GM19238 (cell line): ENCODE results near the gene BAIAP2L1.
A peak's percentile ranks its signal among the peaks of the same experiment; 100 is the strongest.

ENCODE experiments used
- DNase-seq: peaks from one replicate; pipeline ENCODE4 v3.0.0; 2011; ENCODE audit warnings: low spot score; ENCODE audit not compliant: insufficient read length

The BAIAP2L1 gene

DNA sequence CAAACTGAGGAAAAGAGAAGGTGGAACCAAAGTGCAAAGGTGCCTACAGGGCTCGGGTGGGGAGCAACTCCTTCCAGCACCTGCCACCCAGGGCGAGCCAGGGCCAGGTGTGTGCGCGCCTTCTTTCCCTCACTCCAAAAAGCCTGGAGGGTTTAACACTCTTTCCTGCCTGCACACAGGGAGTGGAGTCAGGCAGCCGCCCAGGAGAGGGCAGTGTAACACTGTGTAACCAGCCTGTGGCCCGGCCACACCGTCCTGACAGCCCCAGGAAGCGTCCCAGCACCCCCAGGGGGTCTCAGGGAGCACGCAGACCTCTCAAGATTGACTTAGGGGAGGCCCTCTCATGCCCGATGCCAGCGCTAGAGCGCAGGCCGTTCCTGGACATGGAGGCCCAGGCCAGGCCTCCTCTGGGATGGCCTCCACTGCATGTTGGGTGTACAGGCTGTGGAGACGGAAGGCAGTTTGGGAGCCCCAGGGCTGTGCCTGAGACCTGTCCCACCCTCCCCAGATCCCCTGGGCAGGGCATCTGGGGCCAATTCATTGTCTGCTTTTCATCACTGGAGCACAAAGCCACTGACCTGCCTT, 106.0 kb downstream of the BAIAP2L1 start:
- DNase-seq = peak; percentile 57

DNA sequence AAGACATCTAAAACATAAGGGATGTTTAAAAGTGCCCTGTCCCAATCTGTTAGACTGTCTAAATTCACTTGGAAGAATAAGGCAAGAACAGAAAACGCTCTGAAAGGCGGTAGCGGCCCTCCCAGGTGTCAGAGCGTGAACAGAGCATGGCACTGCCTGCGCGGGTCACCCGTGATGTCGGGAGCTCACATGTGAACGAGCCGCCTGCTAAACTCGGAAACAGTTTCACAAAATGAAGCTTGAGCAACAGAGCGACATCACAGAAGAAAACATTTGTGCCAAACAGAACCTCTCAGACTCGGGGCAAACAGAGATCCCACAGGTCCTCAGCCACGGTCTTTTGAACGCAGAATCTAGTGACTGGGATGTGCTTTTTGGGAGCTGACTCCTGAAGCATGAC, 106.6 kb downstream of the BAIAP2L1 start:
- no peak for DNase-seq

DNA sequence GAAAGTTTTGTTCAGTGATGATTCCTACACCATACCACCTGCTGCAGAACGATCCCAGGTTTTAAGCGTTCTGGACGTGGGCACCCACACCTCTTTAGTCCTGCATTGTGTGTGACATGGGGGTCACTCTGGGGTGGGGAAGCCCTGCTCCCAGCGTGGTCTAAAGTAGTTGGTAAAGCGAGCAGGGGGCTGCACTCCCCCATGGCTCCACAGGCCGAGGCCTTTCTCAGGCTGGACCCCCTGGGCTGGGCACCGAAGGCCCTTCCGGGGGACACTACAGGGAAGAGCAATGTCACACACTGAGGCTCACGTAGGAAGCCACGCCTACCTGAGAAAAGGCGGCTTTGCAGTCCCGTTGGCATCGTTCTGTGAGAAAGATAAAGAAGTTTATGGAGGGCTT, 107.1 kb downstream of the BAIAP2L1 start:
- no peak for DNase-seq

DNA sequence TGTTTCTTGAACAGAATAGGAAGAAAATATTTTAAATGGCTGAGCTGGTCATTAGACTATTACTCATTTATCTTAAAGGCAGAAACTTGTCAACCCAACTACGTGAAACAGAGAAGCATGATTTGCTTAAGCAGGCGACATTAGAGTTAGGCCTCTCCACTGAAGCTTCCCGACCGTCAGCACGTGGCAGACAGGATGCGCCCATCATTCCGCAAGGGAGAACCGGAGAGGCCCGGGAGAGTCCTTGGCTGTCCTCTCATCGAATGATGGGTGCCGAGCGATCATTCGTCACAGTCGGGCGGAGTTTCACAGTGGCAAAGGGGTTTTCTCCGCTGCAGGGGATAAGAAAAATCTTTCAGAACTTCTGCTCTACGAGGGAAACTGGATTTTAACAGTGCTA, 107.6 kb downstream of the BAIAP2L1 start:
- DNase-seq = no peak

DNA sequence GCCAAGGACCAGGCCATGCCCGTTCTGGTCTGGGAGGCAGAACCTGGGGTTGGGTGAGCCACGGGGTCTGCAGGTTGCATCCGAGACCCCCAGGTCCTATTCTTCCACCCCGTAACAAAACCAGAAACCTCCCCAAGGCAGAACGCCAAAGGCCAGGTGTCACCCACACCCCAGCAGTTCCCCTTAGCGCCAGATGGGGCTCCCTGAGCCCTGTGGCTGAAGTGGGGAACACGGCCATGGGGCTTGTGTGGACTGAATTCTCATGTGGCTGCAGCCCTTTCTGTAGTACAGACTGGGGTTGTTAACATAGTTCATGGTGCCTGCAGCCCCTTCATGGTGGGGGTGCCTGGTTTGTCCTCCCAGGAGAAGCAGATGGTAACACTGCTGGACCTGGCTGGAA, 109.2 kb downstream of the BAIAP2L1 start:
- DNase-seq = no peak

DNA sequence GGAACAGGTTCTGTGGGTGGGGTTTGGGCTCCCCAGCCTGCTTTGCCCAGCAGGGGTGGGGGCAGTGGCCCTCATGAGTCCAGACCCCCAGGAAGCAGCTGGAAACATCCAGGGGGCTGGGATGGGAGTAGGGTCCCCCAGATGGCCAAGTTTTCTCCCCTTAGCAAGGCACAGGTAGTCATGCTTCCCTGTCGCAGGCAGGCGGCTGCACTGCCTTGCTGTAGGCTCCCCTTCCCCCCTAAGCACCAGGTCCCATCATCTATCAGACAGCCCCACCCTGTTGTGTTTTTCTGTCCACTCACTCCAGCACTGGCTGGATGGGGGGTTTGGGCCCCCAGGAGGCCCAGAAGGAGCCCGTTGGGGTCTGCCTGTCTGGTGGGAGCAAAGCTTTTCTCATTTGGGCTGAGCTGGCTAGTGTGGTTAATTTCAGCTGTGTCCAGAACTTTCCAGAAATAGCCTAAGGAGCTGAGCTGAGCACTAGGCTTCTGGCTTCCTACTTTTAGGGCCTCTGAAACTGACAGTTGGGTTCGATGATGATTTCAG, 111.5 kb downstream of the BAIAP2L1 start:
- DNase-seq = no peak

DNA sequence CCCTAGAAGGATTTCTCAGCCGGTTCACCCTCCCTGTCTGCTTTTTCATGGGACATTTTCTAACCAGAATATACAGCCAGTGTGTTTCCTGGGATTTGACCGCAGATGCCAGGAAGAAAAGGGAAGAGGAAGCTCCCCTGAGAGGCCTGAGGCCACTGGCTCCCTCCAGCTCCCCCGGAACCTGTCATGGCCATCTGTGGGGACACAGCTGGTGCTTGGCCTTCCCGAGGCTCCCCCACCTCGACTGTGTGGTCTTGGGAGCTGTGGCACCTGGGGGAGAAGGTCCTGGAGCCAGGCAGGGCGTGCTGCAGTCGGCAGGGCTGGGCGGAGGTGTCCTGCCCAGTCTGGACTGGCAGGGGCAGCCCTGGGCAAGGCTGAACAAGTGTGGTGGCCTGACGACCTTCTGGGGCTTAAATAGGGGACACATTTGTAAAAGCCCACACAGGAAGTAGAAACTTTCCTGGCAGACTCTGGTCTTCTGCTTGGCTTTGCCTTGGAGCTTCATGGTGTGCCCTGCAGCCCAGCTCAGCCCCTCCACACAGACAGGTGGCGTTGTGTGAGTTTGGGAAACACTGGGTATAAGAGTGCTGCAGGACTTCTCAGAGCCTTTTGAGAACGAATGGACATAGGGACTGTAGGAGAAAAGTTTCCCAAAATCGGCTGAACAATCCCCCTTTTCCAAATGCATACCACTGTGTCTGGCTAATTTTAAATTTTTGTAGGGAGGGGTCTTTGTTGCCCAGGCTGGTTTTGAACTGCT, 112.6 kb downstream of the BAIAP2L1 start:
- no peak for DNase-seq

DNA sequence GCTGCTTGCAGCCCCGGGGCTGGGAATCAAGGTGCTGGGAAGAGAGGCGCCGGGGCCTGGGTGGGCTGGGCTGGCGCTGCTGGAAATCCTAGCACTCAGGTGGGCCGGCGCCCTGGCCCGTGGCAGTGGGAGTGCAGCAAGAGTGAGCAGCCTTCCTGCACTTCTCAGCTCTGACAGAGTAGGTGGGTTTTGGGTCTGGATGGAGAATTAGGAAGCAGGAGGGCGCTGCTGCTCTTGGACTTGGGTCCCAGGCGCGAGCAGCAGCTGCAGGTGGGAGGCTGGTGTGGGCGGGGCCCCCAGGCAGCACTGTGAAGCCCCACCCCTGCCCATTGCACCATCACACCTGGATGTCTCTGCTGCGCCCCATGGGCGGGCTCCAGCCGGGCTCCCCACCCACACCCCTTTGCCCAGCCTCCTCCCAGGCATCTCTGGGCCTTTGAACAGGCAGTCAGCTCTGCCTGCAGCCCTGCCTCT, 113.4 kb downstream of the BAIAP2L1 start:
- DNase-seq = no peak

DNA sequence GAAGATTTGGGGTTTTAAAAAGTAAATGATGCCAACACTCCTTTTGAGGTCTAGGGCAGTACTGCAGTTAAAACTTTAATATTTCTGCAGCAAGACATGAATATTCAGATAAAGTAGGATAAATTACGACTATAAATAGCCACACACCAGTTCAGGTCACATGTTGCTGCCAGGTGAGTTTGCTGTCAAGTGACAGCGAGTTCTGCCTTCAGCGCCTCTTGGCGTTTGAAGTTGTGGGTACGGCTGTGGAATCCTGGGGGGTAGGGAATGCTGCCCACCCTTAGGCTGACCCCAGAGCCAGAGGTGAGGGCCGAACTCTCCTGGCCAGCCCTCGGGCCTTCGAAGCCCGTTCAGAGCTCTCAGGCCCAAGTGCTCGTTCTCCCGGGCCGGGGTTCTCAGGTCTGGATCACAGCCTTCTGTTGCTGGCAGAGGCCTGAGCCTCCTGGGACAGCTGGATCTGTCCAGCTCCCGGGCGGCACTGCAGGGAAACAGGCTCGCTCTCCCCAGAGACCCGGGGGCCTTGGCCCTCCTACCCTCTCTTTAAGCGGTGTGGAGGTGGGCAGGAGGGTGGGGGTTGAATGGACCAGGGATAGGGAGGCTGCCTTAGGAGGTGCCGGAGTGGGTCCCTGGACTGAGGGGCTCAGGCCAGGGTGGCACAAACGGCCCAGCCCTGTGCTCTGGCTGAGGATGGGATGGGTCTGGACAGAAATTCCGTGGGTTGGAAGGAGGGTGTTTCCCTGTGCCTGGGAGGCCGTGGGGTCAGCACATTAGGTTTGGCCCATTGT, 114.0 kb downstream of the BAIAP2L1 start:
- no peak for DNase-seq

DNA sequence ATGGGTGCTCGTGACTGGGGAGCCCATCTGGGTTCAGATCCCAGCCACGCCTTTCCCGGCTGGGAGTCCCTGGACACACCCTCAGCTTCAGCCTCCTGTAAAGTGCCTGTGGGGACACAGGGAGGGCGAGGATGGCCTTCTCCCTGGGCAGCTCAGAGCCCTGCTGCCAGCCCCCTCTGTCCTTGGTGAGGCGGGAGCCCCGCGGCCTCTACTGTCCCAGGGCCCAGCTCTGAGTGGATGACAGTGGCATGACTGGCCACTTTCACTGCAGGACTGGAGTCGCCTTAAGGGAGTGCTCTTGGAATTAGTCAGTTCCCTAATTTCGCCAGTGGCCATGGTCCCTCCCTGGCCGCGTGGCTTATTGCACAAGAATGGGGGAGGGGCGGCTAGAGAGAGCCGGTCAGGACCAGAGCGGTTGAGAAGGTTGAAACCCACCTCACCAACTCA, 114.8 kb downstream of the BAIAP2L1 start:
- no peak for DNase-seq

DNA sequence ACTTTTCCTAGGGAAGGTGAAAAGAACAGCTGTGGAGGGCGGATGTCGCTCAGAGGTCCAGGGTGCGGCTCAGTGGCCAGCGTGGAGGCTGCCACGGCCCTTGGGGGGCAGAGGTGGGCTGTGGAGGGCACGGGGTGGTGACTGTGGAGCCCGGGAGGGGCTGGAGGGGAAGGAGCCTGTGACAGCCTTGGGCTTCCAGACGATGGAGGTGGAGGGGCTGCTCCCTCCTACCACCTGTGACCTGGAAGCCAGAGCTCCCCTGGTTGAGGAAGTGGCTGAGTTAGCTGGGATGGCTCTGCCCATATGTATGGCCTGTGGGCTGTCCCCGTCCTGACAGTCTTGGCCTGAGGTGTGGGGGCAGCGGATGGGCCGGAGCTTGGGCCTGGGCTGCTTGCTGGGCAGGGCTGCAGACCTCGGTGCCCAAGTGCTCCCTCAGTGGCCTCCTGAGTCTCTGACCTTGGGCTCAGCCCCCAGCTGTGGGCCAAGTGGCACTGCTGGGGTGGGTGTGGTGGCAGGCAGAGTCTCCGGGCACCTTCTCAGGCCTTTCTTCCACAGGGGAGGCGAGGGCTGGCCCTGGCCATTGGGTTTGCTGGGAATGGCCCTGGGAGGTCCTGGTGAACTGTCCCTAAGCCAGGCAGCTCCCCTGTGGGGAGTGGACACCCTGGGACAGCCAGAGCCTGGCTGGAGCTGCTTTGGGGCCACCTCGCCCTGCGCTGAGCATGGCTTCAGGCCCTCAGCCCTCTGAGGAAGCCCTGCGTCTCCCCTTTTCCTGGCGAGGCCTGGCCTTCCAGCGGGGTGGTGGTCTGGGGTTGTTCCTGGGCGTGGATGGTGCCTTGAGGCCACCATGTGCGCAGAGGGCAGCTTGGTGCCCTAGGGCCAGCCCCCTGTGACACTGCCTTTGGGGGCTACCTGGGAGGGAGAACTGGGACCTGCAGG, 115.5 kb downstream of the BAIAP2L1 start:
- no peak for DNase-seq

DNA sequence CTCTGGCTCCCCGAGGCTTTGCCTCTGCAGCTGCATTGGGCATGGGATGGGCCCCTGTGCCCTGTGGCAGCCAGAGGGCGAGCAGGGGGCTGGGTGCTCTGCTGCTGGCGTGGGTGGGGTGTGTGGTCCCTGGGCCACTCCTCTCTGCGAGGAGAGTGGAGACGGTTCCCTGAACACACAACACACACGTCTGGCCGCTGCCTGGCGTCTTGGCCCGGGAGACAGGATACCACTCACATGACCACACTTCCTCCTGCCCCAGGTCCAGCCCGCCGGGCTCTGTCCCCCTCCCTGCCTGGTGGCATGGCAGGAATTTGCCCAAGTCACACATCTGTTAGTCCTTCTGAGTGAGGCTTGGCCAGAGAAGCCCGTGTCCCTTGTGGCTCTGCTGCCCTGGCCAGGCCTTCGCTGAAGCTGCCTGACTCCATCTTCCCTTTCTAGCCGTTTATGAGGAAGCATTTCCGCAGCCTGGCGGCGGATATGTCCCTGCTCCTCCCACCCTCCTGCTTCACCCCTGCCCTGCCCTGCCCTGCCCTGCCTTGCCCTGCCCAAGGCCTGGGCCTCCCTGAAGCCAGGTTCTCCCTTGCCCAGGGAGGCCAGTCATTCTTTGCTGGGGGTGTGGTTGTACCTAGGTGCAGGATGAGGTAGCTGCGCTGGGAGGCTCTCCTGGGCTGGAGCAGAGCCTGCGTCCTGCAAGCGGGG, 116.4 kb downstream of the BAIAP2L1 start:
- no peak for DNase-seq

DNA sequence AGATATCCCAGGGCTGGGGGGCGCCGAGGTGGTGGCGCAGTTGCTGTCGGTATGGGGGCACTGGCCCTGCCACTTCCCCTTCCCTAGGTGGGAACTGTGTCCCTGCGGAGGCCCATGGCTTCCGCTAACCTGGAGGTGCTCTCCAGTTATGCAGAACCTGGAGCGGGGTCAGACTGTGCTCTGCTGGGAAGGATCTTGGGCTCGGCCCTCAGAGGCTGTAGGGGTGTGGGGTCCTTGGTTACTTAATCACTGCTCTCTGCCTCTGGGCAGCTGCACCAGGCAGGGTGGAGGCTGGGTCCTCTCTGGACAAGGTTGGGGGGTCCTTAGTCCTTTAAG, 117.0 kb downstream of the BAIAP2L1 start:
- no peak for DNase-seq

DNA sequence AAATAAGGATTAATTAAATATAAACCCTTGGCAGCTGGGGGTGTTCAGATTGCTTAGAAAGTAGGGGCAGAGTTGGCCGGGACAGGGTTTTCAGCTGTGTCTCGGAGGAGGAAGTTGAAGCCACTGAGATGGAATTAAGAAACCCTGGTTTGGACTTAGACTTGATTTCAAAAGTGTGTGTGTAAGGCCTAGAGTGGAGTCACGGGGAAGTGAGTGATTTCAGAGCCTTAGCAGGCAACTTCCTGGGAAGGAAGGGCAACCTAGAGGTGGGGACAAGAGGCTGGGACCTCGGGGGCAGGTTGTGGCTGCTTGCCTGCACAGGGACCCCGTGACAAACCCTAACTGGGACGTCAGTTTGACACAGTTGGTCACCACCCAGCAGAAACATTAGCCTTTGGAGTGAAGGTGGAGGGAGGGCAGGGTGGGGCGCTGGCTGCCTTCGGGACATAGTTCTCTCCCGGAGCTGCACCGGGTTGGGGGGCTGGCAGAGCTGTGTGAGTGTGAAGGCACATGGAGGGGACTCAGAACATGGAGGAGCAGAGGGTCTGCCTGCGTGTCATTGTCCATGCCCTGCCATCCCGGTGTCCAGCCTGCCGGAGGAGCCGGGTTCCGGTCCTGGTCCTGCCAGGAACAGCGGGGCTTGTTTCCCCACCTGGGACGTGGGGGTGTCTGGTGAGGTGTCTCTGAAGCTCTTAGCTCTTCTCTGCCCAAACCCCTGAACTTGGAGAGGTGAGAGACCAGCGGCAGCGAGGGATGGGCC, 117.6 kb downstream of the BAIAP2L1 start:
- no peak for DNase-seq

DNA sequence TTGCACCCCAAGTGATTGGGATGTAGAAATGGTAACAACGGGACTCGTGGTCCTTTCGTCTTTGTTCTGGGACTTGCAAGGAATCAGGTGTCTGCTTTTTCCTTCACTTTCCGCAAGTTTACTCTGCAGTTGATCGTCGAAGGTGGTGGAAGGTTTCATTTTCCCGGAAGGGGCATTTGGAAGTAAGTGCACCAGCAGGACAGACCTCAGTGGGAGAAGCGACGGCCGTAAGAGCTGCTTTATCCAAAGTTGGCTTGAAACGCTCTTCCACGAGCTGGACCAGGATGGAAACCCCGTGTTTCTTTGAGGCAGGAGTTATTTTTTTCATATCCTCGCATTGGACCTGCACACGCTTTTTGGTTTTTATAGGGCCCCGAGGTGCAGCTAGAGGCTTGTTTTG, 118.2 kb downstream of the BAIAP2L1 start:
- no peak for DNase-seq

DNA sequence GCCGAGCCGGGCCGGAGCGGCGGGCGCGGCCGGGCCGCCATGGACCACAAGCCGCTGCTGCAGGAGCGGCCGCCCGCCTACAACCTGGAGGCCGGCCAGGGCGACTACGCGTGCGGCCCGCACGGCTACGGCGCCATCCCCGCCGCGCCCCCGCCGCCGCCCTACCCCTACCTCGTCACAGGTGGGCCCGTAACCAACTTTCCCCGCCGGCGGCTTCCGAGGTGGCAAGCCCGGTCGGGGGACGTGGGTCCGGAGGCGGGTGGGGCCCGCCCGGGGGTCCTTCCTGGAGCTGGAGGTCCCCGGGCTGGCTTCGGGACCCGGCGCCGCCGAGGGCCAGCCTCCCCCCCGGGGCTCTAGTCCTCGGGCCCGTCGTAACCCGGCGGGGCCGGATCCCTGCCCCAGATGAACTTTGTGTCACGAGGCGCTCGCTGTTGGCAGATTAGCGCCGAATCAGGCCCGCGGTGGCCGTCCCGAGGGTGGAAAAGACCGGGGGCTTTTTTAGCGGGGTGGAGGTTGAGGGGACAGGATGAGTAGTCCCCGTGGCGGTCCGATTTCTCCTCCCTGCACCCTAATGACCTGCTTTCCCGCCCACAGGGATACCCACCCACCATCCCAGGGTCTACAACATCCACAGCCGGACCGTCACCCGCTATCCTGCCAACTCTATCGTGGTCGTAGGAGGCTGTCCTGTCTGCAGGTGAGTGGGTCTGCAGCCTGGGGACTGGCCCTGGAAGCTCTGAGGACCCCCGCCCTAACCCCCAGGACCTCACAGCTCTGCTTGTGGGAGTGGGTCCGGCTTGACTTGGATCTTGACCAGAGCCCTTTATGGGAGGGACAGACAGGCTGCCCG, 118.9 kb downstream of the BAIAP2L1 start:
- peak; percentile 39 for DNase-seq

DNA sequence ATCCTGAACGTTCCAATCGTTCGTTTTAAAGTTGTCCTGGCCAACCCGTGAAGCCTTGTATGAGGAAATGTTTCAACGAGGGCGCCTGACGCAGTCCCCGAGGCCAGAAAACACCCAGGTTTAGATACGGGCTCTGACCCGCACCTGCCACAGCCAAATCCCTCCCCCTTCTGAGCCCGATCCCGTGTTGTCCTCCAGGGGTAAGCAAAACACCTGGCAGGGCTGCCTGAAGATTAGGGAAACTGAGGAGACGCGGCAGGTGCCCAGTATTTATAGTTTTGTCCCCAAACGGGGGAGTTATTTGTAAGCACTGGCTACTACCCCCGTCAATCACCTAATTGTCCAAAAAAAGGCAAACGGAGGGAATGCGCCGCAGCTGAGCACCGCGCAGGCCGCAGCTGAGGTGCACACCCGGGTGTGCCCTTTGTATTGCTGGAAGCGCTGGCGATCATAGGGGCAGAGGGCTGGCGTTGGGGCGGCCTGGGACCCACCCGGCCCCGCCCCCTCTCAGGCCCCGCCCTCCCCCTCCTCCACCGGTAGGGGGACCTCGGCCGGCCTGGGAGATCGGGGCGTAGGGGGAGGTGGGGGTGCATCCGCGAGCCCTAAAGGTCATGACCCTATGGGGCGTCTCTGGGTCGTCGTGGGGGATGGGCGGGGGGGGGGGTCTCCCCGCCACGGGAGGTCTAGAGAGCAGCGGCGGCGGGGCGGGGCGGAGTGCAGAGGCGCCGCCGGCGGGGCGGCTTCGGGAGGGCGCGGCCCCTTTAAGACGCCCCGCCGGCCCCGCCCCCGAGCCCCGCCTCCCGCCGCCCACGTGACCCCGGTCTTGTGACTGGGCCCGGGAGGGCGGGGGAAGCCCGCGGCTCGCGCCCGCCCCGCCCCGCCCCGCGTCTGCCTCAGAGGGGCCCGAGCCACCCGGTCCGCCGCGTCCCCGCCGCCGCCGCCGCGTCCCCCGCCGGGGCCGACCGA, 119.8 kb downstream of the BAIAP2L1 start, which contains the start of gene BRI3:
BRI3 (plus strand) TSS at position 896 of the 966 bp plus-strand sequence. CDS start 110 bp downstream, outside the sequence.
- peak; percentile 98 for DNase-seq
